GM18520 (cell line): ENCODE measurements around the gene DGKQ.
"Not testable (repeated sequence)": the region's sequence is repeated elsewhere in the genome, so short reads cannot be mapped to it uniquely, and the experiment has no call there.

ENCODE experiments used
- ATAC-seq: cut with Tn5 transposase; IDR thresholded peaks from one replicate; pipeline ENCODE4 v1.9.1; 2021; ENCODE audit not compliant: unreplicated experiment

Gene DGKQ

DNA sequence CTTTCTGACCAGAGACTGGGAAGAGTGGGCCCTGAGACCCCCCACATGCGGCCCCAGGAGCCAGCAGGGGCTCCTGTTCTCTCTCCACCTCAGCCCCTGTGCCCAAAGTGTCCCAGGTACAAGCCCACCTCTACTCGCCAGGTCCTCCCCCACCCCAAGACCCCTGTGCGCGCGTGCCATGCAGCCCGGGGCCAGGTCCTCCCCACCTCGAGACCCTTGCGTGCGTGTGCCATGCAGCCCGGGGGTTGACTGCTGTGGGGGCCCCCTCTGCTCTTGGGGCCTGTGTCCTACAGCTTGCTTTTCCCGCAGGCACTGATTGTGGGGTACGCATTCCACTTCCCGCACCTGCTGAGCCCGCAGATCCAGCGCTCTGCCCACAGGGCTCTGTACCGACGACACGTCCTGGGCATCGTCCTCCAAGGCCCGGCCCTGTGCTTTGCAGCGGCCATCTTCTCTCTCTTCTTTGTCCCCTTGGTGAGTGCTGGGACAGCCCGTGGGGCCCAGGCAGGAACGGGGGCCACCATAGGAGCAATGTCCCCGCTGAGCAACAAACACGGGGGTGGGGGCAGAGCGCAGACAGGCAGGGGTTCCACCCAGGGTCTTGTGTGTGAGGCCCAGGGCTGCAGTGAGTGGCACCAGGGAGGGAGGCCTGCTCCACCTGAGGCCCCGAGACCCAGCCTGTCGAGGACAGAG lies 20.3 kb downstream of the DGKQ start:
- no peak for ATAC-seq

DNA sequence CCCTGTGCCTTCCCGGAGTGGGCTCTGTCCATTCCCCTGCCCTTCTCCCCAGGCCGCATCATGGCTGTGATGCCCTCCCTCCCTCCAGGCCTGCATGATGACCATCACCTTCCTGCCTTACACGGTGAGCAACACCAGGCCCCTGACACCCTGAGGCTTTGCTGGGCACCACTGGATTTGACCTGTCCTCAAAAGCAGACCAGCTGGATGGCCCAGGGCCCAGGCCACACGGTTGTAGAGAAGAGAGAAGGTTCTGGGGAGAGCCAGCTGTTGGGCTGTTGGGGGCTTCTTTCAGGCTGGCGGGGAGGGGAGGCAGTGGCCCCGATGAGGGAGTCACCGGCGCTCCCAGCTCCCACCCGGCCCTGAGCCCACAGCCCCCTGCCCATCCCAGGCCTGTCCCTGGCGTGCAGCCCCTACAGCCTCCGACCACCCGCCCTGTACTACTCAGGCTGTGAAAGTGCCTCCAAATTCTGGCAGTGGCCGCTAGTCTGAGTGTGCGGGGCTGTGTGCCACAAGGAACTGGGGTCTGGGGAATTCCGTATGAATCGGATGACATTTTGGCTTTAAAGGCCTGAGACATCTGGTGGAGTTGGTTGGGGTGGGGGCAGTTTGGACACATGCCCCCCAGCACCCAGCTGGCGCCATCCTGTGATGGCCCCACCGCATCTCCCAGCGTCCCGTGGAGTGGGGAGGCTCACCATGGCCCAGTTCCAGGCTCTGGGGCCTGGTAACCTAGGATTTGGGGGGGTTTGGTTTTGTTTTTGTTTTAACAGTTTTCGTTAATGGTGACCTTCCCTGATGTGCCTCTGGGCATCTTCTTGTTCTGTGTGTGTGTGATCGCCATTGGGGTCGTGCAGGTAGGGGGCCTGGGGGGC lies 21.5 kb downstream of the DGKQ start:
- no peak for ATAC-seq

DNA sequence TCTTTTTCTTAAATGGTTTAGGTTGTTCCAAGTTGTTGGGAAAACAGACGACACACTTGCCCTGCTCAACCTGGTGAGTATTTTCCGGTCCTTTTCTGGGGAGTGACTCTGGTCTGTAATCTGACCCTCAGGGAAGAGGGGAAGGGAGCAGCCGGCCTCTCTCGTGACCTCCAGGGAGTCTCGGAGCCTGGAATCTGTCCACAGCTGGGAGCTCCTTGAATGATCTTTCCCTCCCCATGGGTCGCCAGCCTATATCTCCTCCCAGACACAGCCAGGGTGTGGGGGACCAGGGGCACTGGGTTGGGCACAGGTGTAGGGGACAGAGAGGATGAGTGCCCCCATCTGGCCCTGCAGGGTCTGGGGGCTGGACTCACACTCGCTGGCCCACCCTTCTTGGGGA lies 22.2 kb downstream of the DGKQ start:
- ATAC-seq = no peak

DNA sequence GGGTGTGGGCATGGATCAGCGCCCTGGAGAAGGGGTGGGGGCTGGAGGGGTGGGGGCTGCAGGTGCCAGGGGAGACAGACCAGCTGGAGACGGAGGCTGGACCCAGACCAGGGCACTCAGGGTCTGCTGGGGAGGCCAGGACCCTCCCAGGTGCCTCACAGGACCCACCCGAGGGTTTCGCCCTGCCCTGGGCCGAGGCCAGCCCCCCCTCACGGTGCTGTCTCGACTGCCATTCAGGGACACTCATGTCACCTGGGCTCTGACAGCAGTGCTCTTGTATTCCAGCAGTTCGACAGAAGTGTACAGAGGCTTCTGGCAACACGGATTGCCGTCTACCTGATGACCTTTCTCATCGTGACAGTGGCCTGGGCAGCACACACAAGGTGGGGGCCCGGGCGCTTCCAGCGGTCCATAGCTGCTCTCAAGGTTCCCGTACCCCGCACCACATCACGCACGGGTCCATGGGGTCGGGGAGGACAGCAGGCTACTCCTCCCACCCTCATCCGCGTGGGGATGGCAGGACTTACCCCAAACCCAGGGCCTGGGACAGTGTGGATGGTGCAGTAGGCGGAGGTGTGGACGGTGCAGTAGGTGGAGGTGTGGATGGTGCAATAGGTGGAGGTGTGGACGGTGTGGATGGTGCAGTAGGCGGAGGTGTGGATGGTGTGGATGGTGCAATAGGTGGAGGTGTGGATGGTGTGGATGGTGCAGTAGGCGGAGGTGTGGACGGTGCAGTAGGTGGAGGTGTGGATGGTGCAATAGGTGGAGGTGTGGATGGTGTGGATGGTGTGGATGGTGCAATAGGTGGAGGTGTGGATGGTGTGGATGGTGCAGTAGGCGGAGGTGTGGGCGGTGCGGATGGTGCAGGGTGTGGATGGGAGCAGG lies 23.0 kb downstream of the DGKQ start:
- no peak for ATAC-seq

DNA sequence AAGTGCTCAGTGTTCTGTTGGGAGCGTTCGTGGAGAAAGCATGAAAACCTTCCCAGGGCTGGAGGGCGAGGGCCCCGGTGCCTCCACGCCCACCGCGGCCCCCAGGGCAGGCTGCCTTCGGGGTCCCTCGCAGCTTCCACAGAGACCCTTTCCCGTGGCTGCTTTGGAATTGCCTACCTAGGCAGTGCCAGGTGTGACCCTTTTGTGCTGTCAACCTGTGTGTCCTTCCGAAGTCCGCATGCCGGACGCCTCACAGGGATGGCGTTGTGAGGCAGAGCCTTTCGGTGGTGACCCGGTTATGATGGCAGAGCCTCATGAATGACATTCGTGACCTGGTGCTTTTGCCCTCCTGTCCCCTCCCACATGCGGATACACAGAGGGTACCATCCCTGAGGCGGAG lies 23.7 kb downstream of the DGKQ start:
- ATAC-seq = no peak

DNA sequence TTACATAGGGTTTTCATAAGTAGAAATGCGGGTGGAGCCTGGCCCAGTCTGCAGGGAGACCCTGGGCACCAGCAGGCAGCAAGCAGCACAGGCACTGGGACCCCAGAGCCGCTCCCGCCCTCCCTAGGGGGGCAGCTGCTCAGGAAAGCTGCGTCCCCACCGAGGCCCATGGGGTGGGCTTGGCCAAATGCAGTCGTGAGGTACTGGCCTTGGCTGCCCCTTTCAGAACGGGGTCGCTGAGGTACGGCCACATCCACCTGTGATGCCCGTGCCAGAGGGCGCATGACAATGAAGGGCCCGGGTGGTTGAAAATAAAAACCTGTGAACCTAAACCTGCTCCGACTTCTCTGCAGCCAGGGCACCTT lies 24.5 kb downstream of the DGKQ start:
- no peak for ATAC-seq

DNA sequence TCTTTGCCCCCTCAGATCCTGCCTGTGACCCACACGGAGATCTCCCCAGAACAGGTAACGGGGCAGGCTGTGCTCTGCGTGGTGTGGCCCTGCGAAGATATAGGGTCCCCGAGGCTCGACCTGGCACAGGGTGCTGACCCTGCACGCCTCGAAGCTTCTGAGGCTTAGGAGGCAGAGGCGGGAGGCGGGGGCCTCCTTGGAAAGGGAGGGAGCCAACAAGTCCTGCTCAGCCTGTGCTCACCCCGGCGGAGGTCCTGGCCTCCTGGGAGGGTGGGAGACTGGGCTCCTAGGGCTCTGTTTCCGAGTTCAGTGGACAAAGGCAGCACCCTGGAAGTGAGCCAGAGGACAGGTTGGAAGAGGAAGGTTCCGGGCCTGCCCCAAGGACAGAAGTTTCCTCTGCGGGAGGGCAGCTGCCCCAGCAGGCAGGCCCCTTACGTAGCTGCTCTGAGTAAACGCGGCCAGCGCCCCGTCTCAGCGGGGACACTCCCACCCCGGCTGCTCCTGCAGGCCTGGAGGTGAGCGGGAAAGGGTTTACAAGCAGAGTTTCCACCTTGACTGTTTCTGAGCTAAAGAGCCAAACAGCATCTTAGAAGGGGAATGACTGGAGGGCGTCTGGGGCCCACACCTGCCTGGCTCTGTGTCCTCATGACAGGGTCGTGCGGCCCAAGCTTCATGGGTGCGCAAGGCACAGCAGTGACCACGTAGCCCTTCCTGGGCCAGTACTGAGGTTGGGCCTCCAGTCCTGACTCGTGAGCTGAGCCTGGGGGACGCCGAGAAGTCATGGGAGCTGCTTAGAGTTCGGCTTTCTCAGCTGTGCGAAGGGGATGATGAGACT lies 25.1 kb downstream of the DGKQ start:
- ATAC-seq = no peak

DNA sequence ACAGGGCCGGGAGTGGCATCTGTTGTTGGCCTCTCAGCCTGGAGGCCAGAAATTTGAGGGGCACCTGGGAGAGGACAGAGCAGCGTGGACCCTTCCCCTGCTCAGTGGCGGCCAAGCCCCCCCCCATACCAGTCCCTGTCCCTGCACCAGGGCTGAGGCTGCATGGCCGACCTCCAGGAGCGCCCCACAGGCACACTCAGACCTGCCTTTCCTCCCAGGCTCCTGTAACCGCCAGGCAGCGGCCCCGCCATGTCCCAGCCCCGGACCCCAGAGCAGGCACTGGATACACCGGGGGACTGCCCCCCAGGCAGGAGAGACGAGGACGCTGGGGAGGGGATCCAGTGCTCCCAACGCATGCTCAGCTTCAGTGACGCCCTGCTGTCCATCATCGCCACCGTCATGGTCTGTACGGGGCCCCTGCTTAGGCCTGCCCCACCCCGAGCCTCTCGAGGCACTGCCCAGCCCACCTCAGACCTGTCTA lies 25.8 kb downstream of the DGKQ start:
- ATAC-seq = no peak

DNA sequence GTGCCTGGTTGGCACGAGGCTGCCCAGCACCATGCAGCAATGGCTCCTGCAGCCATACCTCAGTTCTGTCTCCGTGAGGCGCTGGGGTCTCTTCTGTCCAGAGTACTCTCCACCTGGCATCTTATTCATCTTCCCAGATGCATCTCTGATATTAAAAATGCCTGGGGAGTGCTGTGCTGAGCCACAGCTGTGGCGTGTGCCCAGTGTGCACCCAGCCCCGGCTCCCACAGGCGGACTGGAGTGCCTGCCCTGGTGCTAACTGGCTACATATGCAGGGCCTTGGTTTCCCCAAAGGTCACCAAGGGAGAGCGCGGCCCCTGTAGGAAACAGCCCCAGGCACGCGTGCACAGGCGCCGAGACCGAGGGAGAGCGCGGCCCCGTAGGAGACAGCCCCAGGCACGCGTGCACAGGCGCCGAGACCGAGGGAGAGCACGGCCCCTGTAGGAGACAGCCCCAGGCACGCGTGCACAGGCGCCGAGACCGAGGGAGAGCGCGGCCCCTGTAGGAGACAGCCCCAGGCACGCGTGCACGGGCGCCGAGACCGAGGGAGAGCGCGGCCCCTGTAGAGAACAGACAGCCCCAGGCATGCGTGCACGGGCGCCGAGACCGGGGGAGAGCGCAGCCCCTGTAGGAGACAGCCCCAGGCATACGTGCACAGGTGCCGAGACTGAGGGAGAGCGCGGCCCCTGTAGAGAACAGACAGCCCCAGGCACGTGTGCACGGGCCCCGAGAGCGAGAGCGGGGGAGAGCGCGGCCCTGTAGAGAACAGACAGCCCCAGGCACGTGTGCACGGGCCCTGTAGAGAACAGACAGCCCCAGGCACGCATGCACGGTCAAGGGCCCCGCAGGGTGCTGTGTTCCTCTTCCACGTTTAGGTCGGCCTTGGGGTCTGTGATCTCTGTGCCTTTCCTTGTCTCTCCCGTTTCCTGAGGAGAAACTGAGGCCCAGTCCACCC lies 26.6 kb downstream of the DGKQ start:
- ATAC-seq = no peak

DNA sequence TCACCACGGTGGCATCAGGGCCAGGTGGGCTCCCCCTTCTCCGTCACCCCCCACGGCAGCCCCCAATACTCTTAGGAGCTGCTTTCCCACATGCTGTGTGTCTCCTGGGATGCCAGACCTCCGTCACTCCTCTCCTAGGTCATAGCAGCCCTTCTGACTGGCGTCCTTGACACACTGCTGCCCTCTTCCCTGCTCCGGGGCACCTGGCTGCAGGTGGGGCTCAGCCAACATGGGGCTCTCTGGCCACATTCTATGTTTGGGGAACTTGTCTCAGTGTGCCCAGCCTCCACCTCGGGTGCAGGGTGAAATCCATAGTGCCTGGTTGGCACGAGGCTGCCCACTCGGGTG lies 27.3 kb downstream of the DGKQ start:
- ATAC-seq = no peak

DNA sequence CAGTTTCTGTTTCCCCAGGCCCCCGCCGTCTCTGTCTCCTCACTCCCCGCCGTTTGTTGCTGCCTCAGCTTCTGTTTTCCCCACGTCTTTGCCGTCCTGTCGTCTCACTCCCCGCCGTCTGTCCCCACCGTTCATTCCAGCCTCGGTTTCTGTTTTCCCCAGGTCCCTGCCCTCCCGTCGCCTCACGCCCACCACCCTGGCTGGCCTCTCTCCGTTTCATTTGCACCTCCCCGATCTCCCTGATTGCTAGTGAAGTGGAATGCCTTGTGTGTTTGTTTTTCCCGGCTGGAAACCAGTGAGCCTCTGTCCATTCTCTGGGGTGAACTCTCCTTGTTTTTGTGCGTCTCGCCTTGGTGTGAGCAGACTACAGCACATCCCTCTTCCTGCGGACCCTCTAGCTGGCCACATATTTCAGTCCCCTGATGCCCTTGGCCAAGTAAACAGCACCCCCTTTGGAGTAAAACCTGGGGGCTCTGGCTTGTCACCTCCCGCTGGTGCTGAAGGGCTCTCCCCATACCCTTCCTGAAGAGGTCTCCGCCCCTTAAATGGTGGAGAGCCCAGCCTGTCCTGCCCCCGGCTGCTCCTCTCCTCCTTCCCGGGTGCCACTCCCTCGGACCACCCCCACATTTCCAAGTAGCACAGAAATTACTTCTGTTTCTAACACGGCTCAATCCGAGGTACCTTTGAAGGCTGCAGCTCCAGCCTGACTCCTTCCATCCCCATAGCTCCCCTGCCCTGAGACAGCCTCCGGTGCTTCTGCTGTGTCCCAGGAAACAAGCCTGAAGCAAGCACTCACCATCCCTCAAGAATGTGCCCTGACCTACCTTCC lies 27.9 kb downstream of the DGKQ start:
- ATAC-seq = no peak

DNA sequence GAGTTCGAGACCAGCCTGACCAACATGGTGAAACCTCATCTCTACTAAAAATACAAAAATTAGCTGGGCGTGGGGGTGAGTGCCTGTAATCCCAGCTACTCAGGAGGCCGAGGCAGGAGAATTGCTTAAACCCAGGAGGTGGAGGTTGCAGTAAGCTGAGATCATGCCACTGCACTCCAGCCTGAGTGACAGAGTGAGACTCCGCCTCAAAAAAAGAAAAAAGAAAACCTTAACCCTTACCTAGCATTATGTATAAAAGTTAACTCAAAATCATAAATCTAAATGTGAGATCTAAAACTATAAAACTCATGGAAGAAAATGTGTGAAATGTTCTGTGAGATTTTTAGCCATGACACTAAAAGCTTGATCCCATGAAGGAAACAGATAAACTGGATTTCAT lies 33.9 kb downstream of the DGKQ start:
- ATAC-seq = not testable (repeated sequence)

DNA sequence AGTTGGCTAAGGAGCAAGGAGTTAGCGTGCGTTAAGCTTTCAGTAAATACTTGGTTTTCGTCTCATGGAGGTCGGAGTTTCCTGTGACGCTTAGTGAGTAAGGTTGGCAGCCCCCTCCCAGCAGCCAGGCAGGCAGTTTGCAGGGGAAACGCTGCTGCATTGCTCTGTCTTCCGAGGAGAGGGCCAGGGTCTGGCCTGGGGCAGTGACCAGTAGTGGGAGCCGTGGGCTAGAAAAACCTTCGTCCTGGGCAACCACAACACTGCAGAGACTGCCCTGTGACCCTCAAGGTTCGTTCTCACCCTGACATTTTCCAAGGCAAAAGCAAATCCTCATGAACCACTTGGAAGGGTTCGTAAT lies 40.7 kb downstream of the DGKQ start:
- no peak for ATAC-seq

DNA sequence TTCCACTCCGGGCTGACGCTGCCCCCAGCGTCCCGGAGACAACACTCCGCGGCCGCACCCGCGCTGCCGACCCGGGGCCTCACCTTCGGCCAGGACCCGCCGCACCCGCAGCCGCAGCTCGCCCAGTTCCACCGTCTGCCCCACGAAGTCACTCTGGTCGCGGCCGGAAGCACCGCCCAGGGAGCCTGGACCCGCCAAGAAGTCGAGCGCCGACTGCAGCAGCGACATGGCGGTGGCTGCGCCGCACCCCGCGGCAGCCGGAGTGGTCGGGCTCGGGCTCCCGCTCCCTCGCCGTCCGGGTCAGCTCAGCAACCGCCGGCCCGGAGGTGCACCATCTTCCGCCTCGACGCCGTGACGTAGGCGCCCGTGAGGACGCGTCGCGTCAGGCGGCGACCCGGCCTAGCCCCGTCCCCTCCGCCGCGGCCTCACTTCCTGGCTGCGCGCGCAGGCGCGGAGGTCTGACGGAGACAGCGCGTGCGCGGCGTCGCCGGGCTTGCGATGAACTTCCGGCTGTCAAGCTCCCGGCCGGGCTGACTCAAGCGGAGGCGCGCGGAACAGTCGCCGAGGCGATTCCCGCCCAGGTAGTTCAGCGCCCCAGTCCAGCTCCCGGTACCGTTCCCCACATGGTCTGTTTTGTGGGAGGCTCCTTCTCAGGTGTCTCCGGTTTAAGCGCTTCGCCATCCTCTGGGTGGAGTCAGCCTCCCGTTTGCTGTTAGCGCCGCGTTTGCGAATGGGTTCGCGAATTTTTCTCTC lies 41.2 kb downstream of the DGKQ start, which contains the start of the genes GAK and TMEM175:
Gene GAK (minus strand): TSS at position 357 of the 753 bp plus-strand sequence. CDS start 129 bp downstream, at position 228.
Gene TMEM175 (plus strand): TSS at position 501 of the 753 bp plus-strand sequence. CDS start 15,280 bp downstream, outside the sequence.
- peak; percentile 92 for ATAC-seq

DNA sequence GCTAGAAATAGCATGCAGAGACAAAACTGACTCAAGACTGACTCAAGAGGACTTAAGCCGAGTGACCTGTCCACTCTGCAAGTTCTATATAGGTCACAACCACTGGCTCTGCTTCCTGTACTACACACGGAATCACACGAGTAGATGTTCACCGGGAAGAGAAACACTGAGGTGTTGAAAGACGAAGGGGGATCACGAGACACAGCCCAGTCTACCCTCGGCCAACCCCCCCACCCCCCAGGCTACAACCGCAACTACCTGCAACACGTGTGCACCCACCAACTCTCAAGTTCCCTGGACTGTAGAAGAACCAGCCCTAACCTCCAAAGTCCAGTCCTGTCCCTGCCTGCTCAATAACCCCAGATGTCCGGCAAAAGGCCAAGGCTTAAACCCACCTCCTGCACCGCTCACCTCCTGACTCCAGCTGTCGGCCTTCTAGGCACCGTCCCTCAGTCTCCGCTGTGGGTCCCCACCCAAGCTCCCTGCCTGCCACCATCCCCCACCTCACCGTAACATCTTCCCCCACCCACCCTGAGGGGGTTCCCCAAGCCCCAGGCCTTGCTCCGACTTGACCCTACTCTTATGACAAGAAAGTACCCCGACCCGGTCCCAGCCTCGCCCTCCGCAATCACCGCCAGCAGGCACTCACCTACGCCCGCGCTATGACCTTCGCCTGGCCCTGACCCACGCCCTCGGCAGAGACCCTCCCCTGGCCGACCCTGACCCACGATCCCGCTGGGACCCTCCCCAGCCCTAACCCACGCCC lies 42.0 kb downstream of the DGKQ start:
- no peak for ATAC-seq

DNA sequence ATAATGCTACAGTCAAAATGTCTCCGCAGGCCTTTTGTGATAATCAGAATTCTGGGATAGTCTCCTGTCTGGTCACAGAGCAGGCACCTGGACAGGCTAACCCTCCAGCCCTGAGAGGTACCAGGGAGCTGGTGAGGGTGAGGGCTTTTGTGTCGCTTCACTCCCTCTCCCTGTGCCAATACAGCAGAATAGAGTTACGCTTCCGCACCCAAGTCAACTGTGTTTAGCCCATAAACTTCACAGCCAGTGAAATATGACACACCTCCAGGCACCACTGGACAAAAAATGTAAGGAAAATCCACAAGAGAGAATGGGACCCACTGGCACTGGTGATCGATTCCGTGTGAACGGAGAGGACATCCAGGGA lies 42.6 kb downstream of the DGKQ start:
- ATAC-seq = no peak

DNA sequence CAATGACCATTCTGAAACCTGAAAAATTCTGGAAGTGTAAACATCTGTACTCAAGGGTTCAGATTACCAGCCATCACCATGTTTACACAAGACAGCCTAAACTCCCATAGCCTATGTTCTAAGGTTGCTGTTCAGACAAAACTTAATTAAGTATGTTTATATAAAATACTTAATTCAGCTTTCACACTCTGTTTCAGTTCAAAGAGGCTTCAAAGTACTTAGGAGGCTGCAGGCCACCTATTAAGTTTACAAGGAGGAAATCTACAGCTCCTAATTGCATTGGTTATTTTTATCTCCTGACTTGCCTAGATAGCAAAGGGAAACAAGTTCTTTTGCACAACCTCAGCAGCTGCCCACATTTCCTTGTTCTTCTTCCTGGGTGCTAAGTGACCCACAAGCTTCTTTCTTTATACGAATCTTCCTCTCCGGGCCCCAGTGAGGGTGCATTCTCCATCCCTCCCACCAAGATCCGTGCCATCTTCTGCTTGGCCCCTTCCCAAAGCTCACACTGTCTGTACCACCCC lies 43.3 kb downstream of the DGKQ start:
- no peak for ATAC-seq
